C4-2B (cell line): Measurements from ENCODE around the gene PROSER1.

Experiments
- ZFX ChIP-seq: fragments of 450-650 bp; IDR thresholded peaks from 2 replicates; pipeline ENCODE4 v1.6.1; 2017
- TF ChIP-seq, protein P1 (sequence below): fragments of 450-650 bp; conservative IDR thresholded peaks from 2 replicates; pipeline ENCODE4 v1.5.1; 2017; ENCODE audit warnings: mild to moderate bottlenecking

DNA sequence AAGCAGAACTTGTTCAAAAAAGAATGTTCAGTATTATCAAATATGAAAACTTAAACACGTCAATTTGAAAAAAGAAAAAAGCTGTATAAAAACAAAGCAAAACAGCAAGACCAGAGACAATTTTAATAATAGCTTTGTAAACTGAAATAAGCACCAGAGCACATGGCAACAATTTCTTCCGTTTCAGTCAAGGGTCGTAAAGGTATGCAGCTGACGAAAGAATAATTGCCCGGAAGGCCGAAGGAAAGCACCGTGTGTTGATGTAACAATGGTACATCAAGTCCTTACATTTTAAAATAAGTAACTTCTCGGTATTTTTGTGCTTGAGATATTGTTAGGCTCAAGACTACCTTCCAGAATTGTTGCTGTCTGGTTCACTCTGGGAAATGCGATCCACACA is 1.7 kb downstream of the PROSER1 start:
- TF ChIP-seq, protein P1, sequence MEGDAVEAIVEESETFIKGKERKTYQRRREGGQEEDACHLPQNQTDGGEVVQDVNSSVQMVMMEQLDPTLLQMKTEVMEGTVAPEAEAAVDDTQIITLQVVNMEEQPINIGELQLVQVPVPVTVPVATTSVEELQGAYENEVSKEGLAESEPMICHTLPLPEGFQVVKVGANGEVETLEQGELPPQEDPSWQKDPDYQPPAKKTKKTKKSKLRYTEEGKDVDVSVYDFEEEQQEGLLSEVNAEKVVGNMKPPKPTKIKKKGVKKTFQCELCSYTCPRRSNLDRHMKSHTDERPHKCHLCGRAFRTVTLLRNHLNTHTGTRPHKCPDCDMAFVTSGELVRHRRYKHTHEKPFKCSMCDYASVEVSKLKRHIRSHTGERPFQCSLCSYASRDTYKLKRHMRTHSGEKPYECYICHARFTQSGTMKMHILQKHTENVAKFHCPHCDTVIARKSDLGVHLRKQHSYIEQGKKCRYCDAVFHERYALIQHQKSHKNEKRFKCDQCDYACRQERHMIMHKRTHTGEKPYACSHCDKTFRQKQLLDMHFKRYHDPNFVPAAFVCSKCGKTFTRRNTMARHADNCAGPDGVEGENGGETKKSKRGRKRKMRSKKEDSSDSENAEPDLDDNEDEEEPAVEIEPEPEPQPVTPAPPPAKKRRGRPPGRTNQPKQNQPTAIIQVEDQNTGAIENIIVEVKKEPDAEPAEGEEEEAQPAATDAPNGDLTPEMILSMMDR: no peak
- TF ChIP-seq ZFX: no peak
